Right lobe of liver (tissue), 6 donors: ENCODE measurements around the gene KCTD12. TPM values are rescaled to one million over a fixed set of nuclear protein-coding genes. Genes with fewer than 3 reads are reported as not detected.
"Not testable (repeated sequence)": the region's sequence is repeated elsewhere in the genome, so short reads cannot be mapped to it uniquely, and the experiment has no call there.

ENCODE experiments used
- ATAC-seq, 4 donors: fragments of 200-7000 bp; cut with Tn5 transposase; one replicate each; pipeline ENCODE4 v1.9.1; 2020; ENCODE audit warnings: mild to moderate bottlenecking in 4 of 4, moderate library complexity in 4 of 4
- DNase-seq, 3 donors: peaks; one replicate each; pipeline ENCODE4 v3.0.0-alpha.2; 2020
- H3K27ac ChIP-seq, 3 donors: fragments of 200-600 bp; one replicate each; pipeline ENCODE4 v1.8.0; 2022
- H3K27me3 ChIP-seq, 2 donors: fragments of 200-600 bp; one replicate each; pipeline ENCODE4 v1.8.0; 2022
- H3K36me3 ChIP-seq, 4 donors: fragments of 200-600 bp; sonication (generic) in 1 of 4; one replicate each; pipeline versions ENCODE4 v1.5.1 to v1.8.0; 2017 to 2022; ENCODE audit warnings: control low read depth in 1 of 4
- H3K4me1 ChIP-seq, 4 donors: fragments of 200-600 bp; sonication (generic) in 1 of 4; one replicate each; pipeline versions ENCODE4 v1.5.1 to v1.8.0; 2017 to 2022; ENCODE audit warnings: control low read depth in 1 of 4
- H3K4me3 ChIP-seq, 3 donors: fragments of 200-600 bp; one replicate each; pipeline ENCODE4 v1.8.0; 2022
- H3K9me3 ChIP-seq, 4 donors: fragments of 200-600 bp; sonication (generic) in 1 of 4; one replicate each; pipeline versions ENCODE4 v1.5.1 to v1.8.0; 2017 to 2022; ENCODE audit warnings: control low read depth in 1 of 4
- CTCF ChIP-seq, 4 donors: fragments of 200-600 bp in 3 of 4; fragments of 450-650 bp in 1 of 4; IDR thresholded peaks; one replicate each; pipeline versions ENCODE4 v1.5.1 to v1.8.0; 2016 to 2022; ENCODE audit warnings: antibody characterized with exemption in 4 of 4, mild to moderate bottlenecking in 2 of 4
- POLR2A ChIP-seq: fragments of 450-650 bp; IDR thresholded peaks from one replicate; pipeline ENCODE4 v1.6.1; 2017; ENCODE audit warnings: antibody characterized with exemption, mild to moderate bottlenecking
- WGBS: methylation state at CpG from one replicate; pipeline ENCODE4 v1.1.6; 2018; ENCODE audit warnings: low coverage, low lambda C conversion rate; ENCODE audit not compliant: insufficient coverage; ENCODE audit errors: missing lambda C conversion rate; 5-methylcytosine and 5-hydroxymethylcytosine counted together
- intact Hi-C, 2 donors: fragments of 100-400 bp; cut with DNase I; formaldehyde crosslinking; loops; one replicate each; pipeline versions ENCODE4 v1.11.2 to v1.14.1; 2022
- total RNA-seq, 6 experiments: library from RNA; depleted of rRNA in 2 of 6; stranded (reverse); fragments of >200 nt in 2 of 6; fragmentation: NEBNext Ultra II Directional in 3 of 6; extraction: Animal tissue kit (Norgen Biotek cat#: 25700) in 3 of 6; gene quantifications; one replicate each; pipeline versions ENCODE4 v1.1.0 to v1.2.4, GENCODE V29; 2016 to 2023
- donor health status: DM: no; HTN: yes; CAD: no.
- donor health status: DM: no; HTN: no; CAD: no.
- donor health status: DM: no; HTN: no; CAD: no.
- donor health status: DM: no; HTN: yes; CAD: no.
- donor health status: DM: no; HTN: yes; CAD: no.

The KCTD12 gene
- total RNA-seq, 6 experiments from 2014 or later = 3.5 to 10.9 (median 7.1) TPM

- no peaks in the 10 kb centered on the region for H3K36me3 ChIP-seq
- ATAC-seq = no peak
- no peak for DNase-seq
- TF ChIP-seq POLR2A = no peak
- no peak for TF ChIP-seq CTCF (IDR thresholded peaks at IDR 0.05)
- H3K4me1 ChIP-seq = no peaks in the 10 kb centered on the region
- no peaks in the 10 kb centered on the region for H3K27me3 ChIP-seq
- H3K9me3 ChIP-seq = no peaks in the 10 kb centered on the region
- no peak overlapping the region for H3K27ac ChIP-seq
- H3K4me3 ChIP-seq = no peak overlapping the region
- 74% methylated on average over 8 of the region's 8 CpGs for WGBS
- intact Hi-C loops = no loop called here
These were observed 43.1 kb upstream of the KCTD12 start for GRCh38 chr13:76929320-76929719.

GRCh38 chr13:76928456-76928855 lies 42.3 kb upstream of the KCTD12 start:
- intact Hi-C loops = no loop called here
- no peak for TF ChIP-seq POLR2A
- no peak for TF ChIP-seq CTCF (IDR thresholded peaks at IDR 0.05)
- Histone ChIP-seq H3K4me1 (no peaks in the 10 kb centered on the region), H3K27me3 (no peaks in the 10 kb centered on the region), H3K27ac (no peak overlapping the region), H3K9me3 (no peaks in the 10 kb centered on the region), H3K36me3 (no peaks in the 10 kb centered on the region), H3K4me3 (no peak overlapping the region)
- ATAC-seq = no peak
- no peak for DNase-seq
- WGBS = 64% methylated on average over 3 of the region's 3 CpGs

- WGBS = 49% methylated on average over 5 of the region's 5 CpGs
- intact Hi-C loops = no loop called here
These were observed 41.8 kb upstream of the KCTD12 start for GRCh38 chr13:76927955-76928354.

GRCh38 chr13:76925115-76925514 lies 38.9 kb upstream of the KCTD12 start:
- Histone ChIP-seq H3K36me3 (no peaks in the 10 kb centered on the region), H3K27ac (no peak overlapping the region), H3K27me3 (no peaks in the 10 kb centered on the region), H3K4me3 (no peak overlapping the region), H3K9me3 (no peaks in the 10 kb centered on the region), H3K4me1 (no peaks in the 10 kb centered on the region)
- DNase-seq (no peak), ATAC-seq (no peak)
- intact Hi-C loops = no loop called here
- TF ChIP-seq CTCF (IDR thresholded peaks at IDR 0.05) (no peak), POLR2A (no peak)
- 20% methylated on average over 1 of the region's 1 CpG for WGBS

More at GRCh38 chr13:76927955-76928354, 41.8 kb upstream of the KCTD12 start:
- Histone ChIP-seq H3K4me1 (no peaks in the 10 kb centered on the region), H3K36me3 (no peaks in the 10 kb centered on the region), H3K27me3 (no peaks in the 10 kb centered on the region), H3K9me3 (no peaks in the 10 kb centered on the region), H3K4me3 (no peak overlapping the region), H3K27ac (no peak overlapping the region)
- TF ChIP-seq CTCF (IDR thresholded peaks at IDR 0.05) = no peak
- TF ChIP-seq POLR2A = no peak
- DNase-seq (no peak), ATAC-seq (no peak)

GRCh38 chr13:76921516-76921915 lies 35.3 kb upstream of the KCTD12 start:
- no peak overlapping the region for H3K4me3 ChIP-seq
- intact Hi-C loops = no loop called here
- DNase-seq (no peak), ATAC-seq (no peak)
- WGBS = 78% methylated on average over 1 of the region's 1 CpG
- no peak overlapping the region for H3K27ac ChIP-seq
- no peaks in the 10 kb centered on the region for H3K27me3 ChIP-seq
- no peaks in the 10 kb centered on the region for H3K36me3 ChIP-seq
- H3K9me3 ChIP-seq = no peaks in the 10 kb centered on the region
- no peak for TF ChIP-seq CTCF (IDR thresholded peaks at IDR 0.05)
- no peak for TF ChIP-seq POLR2A
- H3K4me1 ChIP-seq = no peaks in the 10 kb centered on the region

GRCh38 chr13:76917755-76918481 lies 31.7 kb upstream of the KCTD12 start:
- peak in 1 of 4 donors; percentile 82 for ATAC-seq
- H3K4me3 ChIP-seq, H3K27me3 ChIP-seq, H3K27ac ChIP-seq, H3K9me3 ChIP-seq, DNase-seq, H3K4me1 ChIP-seq, H3K36me3 ChIP-seq, intact Hi-C loops: not testable (repeated sequence)
- WGBS = 60% methylated on average over 2 of the region's 12 CpGs
